Measurements from ENCODE around the gene TANGO2.

Gene TANGO2

DNA sequence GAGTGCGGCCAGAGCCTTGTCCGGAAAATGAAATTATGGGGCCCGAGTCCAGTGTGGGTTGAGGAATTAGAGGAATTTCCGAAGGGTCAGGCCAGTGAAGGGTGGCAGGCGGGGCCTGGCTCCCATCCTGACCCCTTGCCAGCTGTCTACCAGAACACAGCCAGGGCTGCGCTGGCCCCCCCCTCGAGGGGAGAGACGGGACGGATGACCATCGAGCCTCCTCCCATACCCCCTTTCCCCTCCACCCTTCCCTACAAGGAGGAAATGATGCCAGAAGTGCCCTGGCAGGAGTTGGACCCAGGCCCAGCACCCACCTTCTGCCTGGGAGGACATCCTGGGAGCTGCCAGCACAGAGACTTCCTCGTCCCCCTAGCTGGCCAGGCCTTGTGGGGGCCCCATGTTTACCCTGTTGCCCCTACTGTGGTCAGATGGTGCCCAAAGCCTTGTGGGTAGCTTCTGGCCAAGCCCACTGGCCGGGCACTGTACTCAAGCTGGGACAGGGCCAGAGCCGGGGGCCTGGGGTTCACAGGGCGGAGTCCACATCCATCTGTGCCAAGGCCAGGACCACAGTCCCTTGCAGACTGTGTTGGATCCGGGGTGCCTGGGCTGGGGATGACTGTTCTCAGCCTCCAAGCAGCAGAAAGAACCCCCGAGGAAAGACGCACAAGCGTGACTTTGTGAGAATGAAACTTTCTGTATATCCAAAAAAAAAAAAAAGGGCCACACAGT, 25.1 kb upstream of the TANGO2 start:
- DNase-seq (ENCODE audit: low read depth, low spot score) = no peak

DNA sequence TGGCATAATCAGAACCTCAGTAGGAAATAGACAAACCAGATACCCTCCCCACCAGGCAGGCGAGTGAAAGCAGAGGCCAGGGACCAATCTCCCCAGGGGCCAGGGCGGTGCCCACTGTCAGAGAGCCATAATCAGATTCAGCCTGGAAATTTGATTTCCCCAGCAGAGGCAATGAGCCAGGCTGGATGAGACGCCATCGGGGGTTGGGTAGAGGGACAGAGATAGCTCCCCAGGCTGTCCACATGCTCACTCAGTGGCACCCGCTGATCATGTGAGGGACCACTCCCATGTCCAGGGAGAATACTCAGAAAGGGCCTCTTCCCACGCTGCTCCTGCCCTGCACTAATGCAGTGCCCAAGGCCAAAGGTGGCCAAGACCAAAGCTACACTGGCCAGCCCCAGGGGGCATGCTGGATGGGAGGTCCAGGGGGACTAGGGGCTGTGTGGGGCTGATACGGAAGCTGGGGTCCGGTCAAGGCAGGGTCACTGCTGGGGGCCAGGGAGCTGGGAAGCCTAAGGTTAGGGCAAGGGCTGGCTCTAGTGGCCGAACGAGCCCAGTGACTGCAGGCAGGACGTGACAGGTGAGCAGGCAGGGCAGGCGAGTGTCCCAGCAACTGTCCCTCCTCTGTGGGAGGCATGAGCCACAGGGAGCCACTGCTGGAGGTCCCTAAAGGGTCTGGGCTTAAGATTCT, 24.1 kb upstream of the TANGO2 start:
- DNase-seq (ENCODE audit: low read depth, low spot score) = no peak

DNA sequence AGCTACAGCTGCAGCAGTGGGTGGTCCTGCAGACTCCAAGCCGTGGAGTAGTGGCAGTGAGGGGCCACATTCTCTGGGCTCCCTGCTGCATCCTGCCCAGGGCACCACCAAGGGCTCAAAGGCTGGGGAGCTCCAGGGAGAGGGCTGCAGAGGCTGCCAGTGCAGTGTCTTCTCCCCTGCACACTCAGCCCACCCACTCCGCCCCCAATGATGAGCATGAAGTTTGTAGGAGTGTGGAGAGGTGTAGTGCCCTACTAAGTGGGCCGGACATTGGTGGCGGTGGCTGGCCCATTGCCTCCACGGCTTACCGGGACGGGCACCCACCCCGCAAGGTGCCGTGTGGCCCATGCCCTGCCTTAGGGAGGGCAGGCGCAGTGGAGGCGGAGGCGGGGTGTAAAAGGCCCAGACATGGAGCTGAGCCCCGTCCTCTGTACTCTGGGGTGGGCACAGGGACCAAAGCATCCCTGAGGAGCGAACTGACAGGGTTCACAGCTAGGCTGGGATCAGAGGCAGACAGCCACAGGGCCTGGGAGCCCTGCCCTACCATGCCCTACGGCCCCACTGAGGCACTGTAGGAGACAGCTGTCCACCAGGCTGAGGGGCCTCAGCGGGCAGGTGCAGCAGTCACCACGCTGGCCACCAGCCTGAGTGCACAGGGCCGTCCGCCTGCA, 23.2 kb upstream of the TANGO2 start:
- DNase-seq (ENCODE audit: low read depth, low spot score) = no peak

DNA sequence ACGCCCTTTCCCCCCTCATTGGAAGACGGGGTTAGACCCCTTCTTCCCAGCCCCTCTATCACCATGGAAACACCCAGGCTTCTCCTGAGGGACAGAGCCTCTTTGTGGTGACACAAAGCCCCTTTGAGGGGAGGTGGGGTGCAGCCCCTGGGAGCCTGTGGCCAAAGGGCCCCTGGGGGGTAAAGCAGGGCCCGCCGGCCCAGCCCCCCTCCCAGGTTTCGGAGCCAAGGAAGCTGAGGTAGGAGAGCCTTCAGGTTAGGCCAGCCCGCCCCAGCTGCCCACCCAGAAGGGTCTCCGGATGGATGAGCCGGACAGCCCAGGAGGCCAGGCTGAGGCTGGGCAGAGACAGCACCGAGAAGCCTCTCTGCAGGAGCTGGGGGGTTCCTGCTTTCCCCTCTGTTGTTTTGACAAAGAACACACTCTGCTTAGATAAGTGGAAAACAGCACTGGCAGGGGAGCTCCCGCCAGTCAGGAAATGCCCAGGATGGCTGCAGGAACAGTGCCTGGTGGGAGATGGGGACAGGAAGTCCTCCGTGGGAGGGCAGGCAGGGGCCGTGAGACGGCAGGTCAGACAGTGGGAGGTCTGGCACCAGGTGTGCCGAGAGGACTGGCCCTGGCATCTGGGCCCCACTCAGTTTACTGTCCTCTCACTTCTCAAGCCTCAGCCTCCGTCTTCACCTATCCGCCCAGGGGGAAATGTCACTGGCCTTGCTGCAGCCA, 22.5 kb upstream of the TANGO2 start:
- DNase-seq (ENCODE audit: low read depth, low spot score) = no peak

DNA sequence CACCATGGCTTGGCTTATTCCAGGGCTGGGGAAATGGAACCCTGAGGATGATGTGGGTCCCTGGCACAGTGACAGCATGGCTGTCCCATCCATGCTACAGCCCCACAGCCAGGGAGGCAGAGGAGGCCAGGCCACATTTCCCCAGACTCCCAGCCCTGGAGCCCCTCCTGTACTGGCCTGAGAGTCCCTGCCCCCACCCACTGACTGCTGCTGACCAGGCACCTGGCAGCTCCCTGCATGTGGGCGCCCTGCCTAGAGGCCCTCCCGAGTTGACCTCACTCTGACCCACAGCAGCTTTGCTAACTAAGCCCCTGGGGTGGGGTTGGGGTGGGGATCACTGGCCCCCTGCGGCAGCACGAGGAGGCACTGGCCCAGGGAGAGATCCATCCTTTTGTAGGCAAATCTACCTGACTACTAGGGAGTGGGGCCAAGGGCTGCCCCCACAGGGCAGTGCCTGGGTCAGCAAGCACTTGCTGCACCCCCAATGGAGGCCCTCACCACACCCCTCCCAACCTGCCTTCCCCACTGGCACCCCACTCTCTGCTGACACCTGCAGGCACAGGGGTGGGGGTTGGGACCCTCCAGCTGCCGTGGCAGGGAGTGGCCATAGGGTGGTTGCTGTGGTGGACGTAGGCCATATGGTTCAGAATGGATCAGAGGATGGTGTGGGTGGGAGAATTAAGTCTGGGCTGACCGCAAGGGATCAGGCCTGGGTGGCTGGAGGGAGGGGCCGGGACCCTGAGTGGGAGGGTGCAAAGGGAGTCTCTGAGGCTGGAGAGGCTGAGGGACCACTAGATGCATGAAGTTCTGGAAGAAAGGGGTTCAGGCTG, 21.7 kb upstream of the TANGO2 start:
- DNase-seq (ENCODE audit: low read depth, low spot score) = no peak

DNA sequence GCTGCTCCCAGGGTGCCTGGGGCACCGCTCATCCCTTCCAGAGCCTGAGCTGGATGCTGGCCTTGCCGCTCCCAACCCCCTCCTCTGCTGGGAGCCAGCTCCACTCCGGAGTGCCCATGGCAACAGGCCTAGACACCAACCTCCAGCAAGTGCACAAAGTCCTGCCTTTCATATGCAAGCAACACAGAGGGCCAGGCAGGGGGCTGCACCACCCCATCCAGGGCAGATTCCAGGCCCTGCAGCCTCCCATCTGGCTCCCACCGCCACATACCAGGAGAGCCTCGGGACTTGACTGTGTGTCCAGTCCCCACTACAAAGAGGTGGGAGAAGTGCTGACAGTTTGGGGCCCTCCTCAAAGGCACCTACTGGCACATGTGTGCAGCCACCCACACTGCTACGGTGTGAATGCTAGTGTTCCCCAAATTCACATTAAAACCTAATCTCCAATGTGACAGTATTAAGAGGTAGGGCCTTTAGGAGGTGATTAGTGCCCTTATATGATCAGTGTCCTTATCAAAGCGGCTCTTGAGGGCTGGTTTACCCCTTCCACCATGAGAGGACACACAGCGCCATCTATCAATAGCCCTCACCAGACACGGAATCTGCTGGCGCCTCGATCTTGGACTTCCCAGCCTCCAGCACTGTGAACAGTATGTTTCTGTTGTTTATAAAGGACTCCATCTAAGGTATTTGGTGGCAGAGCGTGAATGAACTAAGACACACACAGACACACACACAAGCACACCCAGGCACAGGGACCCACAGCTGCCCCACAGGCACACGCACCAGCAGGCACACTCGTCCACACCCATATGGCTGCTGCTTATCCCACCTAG, 20.4 kb upstream of the TANGO2 start:
- no peak for DNase-seq (ENCODE audit: low read depth, low spot score)

DNA sequence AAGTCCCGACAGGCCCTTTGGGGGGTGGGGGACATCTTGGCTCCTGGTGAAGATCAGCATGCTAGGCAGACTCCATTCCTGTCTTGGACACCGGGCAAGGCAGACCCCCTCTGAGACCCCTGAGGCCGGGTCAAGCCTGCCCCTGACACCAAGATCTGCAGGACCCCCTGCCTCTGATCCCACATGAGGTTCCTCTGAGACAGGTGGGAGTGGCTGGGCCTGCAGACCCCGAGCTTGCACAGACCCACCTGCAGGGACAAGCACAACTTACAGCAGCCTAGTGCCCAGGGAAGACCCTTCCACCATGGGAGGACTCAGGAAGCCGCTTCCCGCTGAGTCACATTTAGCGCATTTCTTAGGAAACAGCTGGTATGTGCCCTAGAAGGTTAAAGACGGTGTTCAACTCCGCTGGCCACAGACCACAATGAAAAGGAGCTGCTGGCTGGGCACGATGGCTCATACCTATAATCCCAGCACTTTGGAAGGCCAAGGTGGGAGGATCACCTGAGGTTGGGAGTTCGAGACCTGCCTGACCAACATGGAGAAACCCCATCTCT, 19.8 kb upstream of the TANGO2 start:
- no peak for DNase-seq (ENCODE audit: low read depth, low spot score)

DNA sequence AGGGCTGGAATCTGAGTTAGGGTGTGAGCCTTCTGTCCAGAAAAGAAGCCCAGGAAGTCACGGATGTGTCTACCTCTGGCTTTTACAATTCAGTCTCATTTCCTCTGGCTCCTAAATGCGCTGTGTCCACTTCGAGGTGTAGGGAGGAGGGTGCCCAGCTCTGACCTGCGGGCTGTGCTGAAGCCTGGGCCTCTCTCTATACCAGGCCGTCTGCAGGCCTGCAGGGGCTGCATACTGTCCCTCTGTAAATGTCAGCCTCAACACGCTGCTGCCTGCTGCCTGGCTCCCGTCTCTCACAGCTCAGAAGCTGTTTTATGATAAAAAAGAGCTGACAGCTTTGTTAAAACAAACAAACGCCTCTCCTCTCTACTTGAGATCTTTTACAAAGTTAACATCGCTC, 18.8 kb upstream of the TANGO2 start:
- DNase-seq (ENCODE audit: low read depth, low spot score) = no peak

DNA sequence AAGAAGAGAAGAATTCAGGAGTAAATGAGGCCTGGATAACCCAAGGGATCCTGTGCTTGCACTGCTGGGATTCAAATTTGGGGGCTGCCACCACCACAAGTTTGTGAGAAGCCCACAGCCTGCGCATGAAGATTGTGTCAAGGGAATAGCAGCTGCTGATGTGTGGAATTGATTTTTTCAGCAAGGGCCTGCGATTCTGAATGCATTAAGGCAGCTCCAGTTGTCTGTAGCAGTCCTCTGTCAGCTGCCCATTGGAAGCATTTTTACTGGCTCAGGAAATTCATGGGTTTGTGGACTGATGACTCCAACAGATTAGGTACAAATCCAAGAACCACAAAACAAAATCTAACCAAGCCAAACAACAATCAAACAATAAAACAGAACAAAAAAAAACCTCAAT, 18.3 kb upstream of the TANGO2 start:
- no peak for DNase-seq (ENCODE audit: low read depth, low spot score)

DNA sequence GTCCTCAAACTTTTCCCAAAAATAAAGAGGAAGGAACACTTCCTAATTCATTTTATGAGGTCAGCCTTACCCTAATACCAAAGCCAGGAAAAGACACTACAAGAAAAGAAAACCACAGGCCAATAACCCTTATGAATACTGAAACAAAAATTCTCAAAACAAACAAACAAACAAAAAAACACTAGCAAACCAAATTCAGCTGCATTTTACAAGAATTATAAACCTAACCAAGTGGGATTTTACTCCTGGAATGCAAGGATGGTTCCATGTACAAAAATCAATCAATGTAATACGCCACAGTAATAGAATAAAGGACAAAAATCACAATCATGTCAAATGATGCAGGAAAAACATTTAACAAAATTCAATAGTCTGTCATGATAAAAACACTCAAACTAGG, 17.6 kb upstream of the TANGO2 start:
- no peak for DNase-seq (ENCODE audit: low read depth, low spot score)

DNA sequence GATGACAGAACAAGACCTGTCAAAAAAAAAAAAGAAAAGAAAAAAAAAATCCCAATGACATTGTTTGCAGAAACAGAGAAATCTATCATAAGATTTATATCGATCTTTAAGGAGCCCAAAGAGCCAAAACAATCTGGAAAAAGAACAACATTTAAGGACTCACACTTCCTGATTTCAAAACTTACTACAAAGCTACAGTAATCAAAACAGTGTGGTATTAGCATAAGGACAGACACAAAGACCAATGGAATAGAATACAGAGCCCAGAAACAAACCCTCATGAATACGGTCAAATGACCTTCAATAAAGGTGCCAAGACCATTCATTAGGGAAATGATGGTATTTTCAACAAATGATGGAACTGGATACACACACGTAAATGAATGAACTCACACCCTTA, 16.4 kb upstream of the TANGO2 start:
- DNase-seq (ENCODE audit: low read depth, low spot score) = no peak

DNA sequence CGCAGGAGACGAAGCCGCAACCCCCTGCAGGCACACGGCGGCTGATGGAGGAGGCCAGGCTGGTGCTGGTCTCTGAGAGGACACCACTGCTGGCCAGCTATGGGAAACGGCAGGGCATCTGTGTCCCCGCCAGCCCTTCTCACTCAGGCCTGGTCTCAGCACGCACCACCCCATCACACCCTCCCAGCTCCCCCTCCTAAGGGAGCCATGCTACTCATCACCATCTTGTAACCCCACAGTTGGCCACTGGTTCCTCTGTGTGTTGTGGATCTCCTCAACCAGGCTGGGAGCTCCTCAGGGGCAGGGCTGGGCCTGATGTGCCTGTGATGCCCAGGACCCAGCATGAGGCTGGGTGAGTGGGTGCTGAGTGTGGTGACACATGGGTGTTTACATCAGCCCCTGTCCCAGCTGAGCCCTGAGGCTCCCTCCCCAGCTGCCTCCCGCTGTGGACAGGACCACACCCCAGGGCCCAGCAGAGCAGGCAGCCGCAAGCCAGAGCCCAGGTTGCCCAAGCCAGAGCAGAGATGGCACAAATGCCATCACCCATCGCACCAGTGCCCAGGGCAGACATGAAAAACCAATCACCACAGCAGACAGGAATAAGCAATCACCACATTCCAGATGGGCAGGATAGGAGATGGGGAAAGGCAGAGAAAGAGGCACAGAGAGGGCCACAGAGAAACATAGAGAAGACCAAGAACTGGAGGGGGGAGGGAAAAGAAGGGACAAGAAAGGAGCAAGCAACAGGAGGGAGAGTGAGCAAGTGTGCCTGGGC, 12.5 kb upstream of the TANGO2 start:
- DNase-seq (ENCODE audit: low read depth, low spot score) = no peak

DNA sequence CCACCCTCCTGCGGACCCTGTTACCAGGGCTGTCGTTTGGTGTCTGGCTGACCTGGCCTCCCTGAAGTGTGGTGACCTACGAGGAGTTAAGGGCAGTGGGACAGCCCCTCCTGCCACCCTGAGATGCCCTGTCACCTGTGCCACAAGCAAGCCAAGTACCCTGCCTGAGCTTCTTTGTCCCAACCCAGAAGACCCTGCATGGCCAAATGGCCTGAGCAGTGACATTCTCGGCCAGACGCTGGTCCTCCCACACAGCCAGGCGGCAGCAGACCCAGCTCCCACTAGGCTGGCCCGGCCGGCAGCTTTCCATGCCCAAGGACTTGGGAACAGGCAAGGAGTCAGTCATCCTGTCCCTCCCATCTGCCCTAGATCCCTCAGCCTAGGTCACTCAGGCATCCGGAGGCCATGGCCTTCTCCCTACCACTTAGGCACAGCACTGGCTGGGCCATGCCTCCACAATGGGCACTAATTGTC, 11.9 kb upstream of the TANGO2 start:
- no peak for DNase-seq (ENCODE audit: low read depth, low spot score)

DNA sequence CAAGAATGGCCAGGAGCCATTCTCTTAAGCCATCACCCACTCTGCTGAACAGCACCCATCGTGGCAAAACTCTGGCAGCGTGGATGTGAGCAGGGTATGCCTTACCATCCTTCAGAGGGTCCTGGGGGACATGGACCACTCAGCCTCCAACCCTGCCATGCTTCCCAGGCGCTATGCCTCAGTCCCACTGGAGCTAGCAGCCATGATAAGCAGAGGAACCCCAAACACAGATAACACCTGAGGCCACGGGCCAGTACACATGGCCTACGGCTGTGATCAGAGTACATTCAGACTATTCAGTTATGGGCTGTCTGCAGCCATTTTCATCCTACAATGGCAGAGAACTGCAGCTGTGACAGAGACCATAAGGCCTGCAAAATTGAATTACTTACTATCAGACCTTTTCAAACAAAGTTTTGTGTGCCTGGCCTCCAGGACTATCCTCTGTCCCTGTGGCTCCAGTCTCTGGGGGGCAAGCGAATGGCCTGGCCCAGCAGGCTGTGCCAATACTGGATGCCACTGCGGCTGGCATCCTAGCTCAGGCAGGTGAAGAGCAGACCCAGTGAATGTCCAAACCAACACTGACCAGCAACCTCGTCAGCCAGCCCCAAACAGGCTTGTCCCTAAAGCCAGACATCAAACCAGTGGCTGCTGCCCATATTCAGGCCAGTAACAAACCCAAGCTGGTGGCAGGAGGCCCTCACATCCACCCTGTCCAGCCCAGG, 11.2 kb upstream of the TANGO2 start:
- DNase-seq (ENCODE audit: low read depth, low spot score) = no peak

DNA sequence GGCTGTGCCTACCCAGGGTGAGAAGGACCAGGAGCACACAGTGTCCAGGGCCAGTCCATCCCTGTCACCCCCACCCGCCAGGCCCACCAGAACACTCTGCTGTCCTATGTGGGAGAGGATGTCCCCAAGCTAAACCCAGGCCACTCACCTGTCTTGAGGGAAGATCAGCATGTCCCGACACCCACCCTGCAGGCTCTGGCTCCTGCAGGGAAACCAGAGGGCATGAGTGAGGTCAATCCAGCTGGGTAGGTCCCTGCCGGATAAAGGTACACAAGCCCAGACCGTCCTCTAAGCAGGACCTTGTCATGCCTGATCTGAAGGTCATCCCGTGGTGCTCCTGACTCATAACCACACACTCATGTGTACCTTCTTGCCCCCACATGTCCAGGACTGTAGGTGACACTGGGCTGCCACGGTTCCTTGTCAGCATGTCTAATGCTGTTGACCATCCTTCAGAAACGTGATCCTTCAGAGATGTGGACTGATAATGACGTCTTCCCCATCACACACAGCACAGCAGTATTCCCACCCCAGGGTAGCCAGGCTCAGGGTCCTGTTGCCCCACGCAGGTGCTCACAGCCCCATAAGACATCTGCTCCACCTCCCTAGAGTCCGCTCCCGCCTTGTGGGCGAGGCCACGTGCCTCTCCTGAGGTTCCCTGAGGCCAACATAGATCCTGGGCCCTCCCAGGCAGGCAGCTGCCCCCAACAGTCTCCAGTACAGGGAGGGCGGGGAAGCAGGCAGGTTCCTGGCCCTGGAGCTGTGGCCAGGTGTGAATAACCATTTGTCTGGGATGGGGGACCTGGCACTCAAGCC, 10.4 kb upstream of the TANGO2 start:
- no peak for DNase-seq (ENCODE audit: low read depth, low spot score)

DNA sequence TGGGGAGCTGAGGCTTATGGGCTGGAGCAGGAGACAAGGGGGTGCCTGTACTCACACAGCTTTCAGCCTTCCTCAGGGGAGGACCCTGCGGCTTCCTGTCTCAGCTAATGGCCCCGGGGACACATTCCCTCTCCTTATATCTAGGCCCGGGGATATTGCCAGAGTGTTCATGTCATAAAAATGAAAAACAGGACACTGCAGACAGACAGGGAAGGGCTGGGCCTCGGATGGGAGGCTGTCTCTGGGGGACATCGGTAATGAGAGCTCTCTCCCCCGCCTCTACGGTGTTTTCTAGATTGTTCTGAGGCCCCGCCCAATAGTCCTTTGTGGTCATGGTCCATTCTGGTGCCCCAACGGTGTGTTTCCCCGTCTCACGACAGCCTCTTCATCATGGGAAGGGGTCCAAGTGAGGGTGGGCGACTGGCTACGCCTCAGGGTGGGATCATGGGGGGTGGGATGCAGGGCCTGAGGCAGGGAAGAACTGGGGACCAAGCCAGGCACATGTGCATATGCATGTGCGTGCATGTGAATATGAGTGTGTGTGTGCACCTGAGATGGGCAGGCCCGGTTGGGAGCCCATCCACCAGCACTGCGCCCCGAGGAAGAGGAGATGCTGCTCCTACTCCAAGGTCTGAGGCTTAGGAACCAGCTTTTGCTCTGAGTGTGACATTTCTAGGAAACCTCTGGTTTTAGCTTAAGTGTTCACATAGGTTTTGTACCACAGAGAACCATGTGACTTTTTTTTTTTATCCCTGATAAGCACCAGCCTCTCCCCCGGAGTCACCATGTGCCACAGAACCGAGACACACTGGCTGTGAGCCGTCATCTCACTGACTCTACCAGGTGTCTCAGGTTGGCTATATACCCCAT, 9.6 kb upstream of the TANGO2 start:
- DNase-seq (ENCODE audit: low read depth, low spot score) = no peak

Data from activated CD4-positive, CD25-positive, alpha-beta regulatory T cell treated with anti-CD3 and anti-CD28 coated beads, Interleukin-2, amount 50 U/mL, for 16 hours (primary cell).